ENCODE results near the gene DCAF7. TPM values are rescaled to one million over a fixed set of nuclear protein-coding genes. Genes with fewer than 3 reads are reported as not detected.
A peak's percentile ranks its signal among the peaks of the same experiment; 100 is the strongest.

Gene DCAF7
- total and polyA plus RNA-seq, 8 donors = 83.7 to 106 (median 100) TPM

GRCh38 chr17:63519116-63519881 is 31.0 kb upstream of the DCAF7 start:
- DNase-seq (no peak), ATAC-seq (no peak)
- intact Hi-C loops (cut with DNase I) = no loop called here
- H3K4me1 ChIP-seq = peaks cover 0 to 5% of the 10 kb centered on the region in 2 donors
- H3K36me3 ChIP-seq = no peaks in the 10 kb centered on the region
- no peak overlapping the region for H3K27ac ChIP-seq
- no peaks in the 10 kb centered on the region for H3K9me3 ChIP-seq
- H3K4me3 ChIP-seq = no peak overlapping the region
- no peak for TF ChIP-seq CTCF (IDR thresholded peaks at IDR 0.05)
- H3K27me3 ChIP-seq = peaks cover 0 to 26% of the 10 kb centered on the region in 2 donors

- Histone ChIP-seq H3K36me3 (no peaks in the 10 kb centered on the region), H3K27me3 (peaks cover 0 to 35% of the 10 kb centered on the region in 2 donors), H3K4me3 (no peak overlapping the region), H3K9me3 (no peaks in the 10 kb centered on the region), H3K4me1 (peaks cover 0 to 5% of the 10 kb centered on the region in 2 donors), H3K27ac (no peak overlapping the region)
- intact Hi-C loops (cut with DNase I) = no loop called here
- no peak for ATAC-seq
- TF ChIP-seq CTCF (IDR thresholded peaks at IDR 0.05) = no peak
- no peak for DNase-seq
Measured at GRCh38 chr17:63519972-63520882, 30.1 kb upstream of the DCAF7 start.

GRCh38 chr17:63523253-63523855 is 26.9 kb upstream of the DCAF7 start, which contains the start of gene KCNH6:
Gene KCNH6, plus strand, starts transcription at chr17:63523358. Its CDS starts 56 bp downstream, at chr17:63523414.
- intact Hi-C loops (cut with DNase I) = no loop called here
- no peak for ATAC-seq
- TF ChIP-seq CTCF (IDR thresholded peaks at IDR 0.05) = no peak
- no peaks in the 10 kb centered on the region for H3K9me3 ChIP-seq
- peak in 1 of 4 donors; percentile 23 for DNase-seq
- peaks cover 0 to 34% of the 10 kb centered on the region in 2 donors for H3K27me3 ChIP-seq
- no peak within 1 kb of the TSS for H3K4me3 ChIP-seq
- no peaks in the 10 kb centered on the region for H3K36me3 ChIP-seq
- no peak within 1 kb of the TSS for H3K27ac ChIP-seq
- H3K4me1 ChIP-seq = peaks cover 0 to 5% of the 10 kb centered on the region in 2 donors

GRCh38 chr17:63524051-63524450 is 26.2 kb upstream of the DCAF7 start:
- Histone ChIP-seq H3K4me1 (peaks cover 0 to 5% of the 10 kb centered on the region in 2 donors), H3K36me3 (no peaks in the 10 kb centered on the region), H3K27ac (no peak overlapping the region), H3K4me3 (no peak overlapping the region), H3K9me3 (no peaks in the 10 kb centered on the region), H3K27me3 (peaks cover 0 to 34% of the 10 kb centered on the region in 2 donors)
- TF ChIP-seq CTCF (IDR thresholded peaks at IDR 0.05) = no peak
- intact Hi-C loops (cut with DNase I) = no loop called here
- ATAC-seq = no peak
- DNase-seq = peak in 1 of 4 donors; percentile 61

Measured in left lung (tissue), 10 donors.